HG02938 (cell line): ENCODE data around the gene NMBR.
A peak's percentile ranks its signal among the peaks of the same experiment; 100 is the strongest.
"Not testable (repeated sequence)": the region's sequence is repeated elsewhere in the genome, so short reads cannot be mapped to it uniquely, and the experiment has no call there.

Source experiments
- ATAC-seq: cut with Tn5 transposase; IDR thresholded peaks from one replicate; pipeline ENCODE4 v1.9.1; 2021; ENCODE audit warnings: mild to moderate bottlenecking, moderate library complexity; ENCODE audit not compliant: unreplicated experiment

NMBR gene

DNA sequence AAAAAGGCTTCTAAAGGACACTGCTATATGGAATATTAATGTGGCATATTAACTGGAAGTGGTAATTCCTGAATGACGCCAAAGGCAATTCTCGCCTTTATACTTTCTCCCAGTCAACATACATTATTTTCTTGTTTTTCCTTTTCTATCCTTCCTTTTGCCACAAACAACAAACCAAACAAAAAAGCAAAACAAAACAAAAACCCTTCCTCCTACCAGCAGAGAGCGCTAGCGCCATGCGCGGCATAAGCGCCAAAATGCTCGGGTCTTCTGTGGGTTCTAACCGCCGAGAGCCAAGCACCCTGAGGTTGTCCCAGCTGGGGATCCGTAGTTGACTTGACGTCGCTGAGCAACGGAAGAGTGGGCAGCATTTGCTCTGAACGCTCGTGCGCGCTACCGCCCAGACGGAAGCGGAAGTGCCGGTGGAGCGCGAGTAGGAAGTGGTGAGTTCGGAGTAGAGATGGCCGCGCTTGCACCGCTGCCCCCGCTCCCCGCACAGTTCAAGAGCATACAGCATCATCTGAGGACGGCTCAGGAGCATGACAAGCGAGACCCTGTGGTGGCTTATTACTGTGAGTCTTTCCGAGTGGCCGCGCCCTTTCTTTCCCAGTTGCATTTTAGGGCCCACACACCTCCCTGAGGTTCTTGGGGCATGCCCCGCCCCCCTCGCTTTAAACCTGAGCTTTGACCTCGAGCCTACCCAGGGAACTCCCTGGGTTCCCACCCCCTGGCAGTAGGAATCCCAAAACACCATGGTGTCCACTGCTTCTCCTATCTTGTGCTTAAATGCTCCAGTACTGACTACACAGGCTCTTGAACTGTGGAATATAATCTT lies at the start of gene NMBR, which contains the start of gene VTA1:
TSS of gene NMBR (minus strand) at position 295 of the 835 bp plus-strand sequence. CDS start 58,464 bp downstream, outside the sequence.
TSS of gene VTA1 (plus strand) at position 436 of the 835 bp plus-strand sequence. CDS start at position 461, 25 bp downstream.
- ATAC-seq = peak; percentile 100

DNA sequence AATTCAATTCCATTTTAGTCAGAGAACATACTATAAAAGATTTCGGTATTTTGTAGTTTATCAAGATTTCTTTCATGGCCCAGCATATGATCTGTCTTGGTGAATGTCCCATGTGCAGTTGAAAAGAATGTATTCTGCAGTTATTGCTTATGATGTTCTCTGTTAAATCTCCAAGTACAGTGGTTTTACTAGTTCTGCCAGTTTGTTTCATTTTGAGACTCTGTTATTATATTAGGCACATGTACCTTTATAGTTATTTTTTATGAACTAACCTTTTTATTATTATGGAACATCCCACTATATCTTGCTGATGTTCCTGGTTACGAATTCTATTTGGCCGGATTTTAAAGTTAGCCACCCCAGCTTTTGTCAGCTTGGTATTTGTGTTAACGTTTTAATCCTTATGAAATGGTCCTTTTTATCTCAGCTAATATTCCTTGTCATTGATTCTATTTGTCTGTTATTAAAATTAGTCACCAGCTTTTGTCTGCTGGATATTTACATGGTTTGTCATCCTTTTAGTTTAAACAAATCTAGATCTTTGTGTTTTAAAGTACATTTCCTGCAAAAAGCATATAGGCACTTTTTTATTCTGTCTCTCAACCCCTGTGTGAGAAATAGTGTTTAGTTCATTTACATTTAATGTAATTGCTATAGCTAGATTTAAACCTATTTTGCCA lies 49.1 kb upstream of the NMBR start:
- no peak for ATAC-seq

DNA sequence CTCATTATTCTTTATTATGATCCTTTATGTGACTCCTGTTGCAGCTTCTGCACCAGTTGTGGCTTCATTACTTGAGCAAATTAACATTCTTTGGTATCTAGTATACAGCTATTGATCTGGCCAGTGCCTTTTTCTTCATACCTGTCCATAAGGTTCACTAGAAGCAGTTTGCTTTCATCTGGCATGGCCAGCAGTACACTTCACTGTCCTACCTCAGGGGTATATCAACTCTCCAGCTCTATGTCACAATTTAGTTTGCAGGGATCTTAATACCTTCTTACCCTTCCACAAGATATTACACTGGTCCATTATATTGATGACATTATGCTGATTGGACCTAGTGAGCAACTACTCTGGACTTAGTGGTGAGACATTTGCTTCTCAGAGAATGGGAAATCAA lies 46.7 kb upstream of the NMBR start:
- no peak for ATAC-seq

DNA sequence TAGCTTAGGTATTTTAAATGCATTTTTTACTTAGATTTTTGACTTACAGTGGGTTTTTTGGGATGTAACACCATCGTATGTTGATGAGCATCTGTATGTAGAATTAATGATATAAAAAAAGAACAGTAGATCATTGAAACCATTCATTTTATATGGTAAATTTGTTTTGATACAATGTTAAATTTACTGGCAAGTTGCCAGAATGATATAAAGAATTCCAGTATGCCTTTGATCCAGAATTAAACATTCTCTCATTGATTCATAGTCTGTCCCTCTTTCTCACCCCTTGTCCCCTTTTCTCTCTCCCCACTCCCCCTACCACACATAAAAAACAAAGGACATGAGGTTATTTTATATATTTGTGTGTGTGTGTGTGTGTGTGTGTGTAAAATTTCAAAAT lies 45.4 kb upstream of the NMBR start:
- ATAC-seq = no peak

DNA sequence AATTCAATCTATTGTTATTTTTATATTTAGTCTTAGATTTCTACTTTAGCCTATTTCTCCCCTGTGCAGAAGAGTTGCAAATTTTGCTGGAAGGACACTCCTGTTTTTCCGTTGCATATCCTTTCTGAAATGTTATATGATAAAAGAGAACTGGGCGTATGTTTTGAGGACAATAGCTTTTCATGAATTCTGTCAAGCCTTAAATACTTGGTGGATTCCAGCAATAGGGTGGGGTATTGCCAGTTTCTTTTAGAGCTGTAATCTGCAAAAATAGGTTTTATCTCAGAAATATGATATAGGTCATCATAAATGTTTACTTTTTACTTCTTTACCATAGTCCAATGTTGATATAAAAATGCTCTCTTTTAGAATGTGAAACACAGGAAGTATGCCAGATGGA lies 42.1 kb upstream of the NMBR start:
- no peak for ATAC-seq

DNA sequence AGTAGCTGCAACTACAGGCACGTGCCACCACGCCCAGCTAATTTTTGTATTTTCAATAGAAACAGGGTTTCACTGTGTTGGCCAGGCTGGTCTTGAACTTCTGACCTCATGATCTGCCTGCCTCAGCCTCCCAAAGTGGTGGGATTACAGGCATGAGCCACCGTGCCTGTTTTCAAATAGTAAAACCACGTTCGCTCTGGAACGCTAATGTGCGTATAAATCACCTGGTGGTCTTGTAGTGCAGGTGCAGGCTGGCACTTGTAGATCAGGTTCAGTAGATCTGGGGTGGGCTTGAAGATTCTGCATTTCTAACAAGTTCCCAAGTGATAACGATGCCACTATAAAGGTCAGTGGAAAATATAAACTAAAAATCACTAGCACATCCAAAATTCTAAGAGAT lies 41.4 kb upstream of the NMBR start:
- ATAC-seq = not testable (repeated sequence)

DNA sequence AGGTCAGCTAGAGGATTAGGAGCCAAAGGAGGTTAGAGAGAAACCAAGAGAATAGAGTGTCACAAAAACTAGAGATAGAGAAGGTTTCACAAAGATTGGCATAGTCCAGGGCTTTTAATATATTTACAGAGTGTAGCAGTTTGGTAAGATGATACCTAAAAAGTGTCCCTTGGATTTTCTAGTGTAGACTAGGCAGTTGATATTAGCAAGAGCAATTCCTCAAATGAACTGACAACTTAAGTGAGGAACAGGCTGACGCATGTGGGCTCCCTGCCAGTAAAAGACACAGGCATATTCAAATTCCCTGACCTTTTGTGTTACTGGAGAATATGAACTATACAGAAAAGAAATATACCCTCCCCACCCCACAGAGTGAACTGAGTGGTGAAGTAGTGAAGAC lies 40.3 kb upstream of the NMBR start:
- no peak for ATAC-seq

DNA sequence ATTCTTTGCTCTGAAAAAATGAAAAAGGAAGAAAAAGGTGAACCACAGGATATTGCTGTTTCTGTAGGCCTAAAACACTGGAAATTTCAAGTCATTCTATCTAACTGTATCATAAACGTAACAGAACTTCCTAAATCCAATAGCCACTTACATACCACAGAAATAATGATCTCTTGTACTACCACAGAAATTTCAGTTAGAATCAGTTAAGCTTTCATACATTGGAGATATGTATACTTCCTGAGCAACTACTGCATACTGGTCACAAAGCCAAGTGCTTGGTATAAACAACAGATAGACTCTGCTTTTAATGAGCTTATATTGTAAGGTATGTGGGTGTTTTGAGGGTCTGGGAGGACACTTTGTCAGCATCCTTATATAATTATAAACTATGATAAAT lies 38.7 kb upstream of the NMBR start:
- ATAC-seq = no peak

DNA sequence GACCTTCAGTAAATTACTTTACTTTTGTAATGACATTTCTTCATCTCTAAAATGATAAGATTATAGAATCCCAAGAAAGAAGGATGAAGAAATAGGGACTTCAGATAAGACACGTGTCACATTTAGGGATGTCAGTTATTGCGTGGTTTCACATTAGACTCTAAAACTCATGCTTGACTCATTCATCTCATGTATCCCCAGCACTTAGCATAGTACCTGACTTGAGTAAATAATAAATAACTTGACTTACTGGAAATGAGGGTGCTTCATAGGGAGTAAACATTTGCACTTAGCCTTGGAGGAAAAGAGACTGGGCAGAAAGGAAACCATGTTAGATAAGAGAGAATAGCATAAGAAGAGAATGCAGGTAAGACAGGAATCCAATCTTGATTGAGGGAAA lies 37.4 kb upstream of the NMBR start:
- no peak for ATAC-seq

DNA sequence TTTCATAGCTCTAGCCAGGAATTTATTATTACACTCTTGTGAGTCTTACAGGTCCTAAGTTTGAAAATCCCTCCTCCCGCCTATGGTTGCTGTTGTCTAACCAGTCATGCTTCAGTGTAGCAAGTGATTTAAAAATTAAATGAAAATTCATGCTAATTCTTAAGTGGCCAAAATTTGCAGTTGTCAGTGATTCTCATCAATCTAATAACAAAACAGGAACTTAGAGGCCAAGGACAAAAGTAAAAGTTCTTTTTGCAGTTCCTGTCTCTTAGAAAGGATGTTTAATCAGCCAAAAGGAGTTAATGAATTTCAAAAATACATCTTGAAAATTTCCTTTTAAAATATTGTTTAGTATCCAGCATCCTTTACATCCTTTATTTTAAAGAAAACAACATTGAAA lies 36.4 kb upstream of the NMBR start:
- no peak for ATAC-seq

DNA sequence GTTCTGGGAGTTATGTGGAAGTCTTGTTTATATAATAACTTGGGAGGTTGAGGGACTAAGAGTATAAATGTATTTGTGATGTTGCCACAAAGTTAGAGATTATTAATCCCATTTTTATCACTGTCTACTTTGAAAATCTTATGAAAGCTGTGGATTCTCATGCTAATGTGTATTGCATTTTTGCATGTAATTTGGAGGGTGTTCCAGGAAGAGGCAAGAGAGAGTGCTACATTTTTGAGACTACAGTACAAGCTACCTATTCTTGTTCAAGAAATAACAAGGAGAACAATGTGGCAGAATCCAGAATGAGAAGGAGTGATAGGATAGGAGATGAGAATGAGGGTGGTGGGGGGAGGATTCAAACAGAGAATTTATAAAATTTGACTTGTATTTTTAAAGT lies 35.1 kb upstream of the NMBR start:
- ATAC-seq = no peak

DNA sequence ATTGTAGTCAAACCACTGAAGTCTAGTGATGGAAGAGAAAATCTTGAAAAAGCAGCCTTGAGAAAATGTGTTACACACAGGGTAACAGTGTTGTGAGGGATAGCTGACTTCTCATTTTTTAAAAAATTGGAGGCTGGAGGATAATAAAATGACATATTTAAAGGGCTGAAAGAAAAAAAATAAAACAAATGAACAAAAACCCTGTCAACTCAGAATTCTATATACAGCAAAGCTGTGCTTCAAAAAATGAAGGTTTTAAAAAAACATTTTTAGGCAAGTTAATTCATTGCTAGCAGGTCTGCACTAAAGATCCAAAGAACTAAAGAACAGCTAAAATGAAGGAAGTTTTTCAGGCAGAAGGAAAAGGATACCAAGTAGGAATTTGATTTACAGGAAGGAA lies 31.2 kb upstream of the NMBR start:
- no peak for ATAC-seq

DNA sequence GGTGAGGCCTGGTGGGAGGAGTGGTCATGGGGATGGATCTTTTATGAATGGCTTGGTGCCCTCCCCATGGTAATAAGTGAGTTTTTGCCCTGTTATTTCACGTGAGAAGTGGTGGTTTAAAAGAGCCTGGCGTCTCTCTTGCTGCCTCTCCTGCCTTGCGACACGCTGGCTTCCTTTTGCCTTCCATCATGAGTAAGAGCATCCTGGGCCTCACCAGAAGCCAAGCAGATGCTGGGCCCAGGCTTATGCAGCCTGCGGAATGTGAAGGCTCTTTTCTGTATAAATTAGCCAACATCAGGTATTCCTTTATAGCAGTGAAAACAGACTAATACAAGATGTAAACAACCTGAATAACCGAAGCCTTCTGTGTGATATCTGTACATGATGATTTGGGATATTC lies 27.8 kb upstream of the NMBR start:
- ATAC-seq = no peak

DNA sequence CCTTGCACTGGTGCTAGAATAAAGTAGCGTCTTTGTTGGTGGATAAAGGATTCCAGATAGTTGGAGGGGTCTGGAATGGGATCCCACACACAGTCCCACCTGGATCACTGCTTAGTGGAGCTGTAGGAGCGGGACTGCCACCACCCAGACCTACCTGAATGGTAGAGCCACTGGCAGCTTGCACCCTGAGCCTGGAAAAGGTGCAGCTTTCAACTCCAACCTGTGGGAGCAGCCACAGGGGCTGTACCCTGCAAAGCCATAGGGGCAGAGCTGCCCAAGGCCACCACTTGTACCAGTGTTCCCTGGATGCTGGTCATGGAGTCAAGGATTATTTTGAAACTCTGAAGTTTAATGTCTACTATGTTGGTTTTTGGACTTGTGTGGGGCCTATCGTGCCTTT lies 27.1 kb upstream of the NMBR start:
- no peak for ATAC-seq

DNA sequence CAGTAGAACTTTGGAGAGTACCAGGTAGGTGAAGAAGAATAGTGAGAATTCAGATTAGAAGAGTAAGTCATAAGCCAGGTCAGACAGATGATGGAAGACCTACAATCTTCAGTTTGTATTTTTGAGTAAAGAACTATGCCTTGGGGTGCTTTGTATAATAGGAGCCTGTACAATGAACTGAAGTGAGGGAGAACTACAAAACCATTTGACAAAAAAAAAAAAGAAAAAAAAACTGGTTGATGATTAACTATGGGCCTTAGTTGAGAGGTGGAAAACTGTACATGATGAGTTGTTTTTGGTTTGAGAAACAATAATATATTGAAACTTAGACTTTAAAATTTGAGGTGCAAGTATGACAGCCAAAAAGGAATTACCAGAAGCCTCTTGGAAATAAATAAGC lies 25.8 kb upstream of the NMBR start:
- ATAC-seq = no peak

DNA sequence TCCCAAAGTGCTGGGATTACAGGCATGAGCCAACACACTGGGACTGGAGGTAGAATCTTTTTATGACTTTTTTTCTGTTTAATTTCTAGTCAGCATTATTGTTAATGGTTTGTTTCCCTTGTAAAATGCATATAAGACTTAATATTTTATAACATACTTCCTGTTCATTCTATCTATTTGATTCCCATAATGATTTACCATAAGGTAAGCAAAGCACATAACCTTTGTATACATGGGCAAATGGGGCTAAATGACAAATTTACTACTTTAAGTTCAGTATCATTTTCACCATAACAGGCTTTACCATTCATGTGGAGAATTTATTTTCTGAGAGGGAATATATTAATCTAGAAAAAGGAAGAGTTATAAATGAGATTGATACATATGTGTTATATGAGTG lies 24.4 kb upstream of the NMBR start:
- ATAC-seq = no peak

DNA sequence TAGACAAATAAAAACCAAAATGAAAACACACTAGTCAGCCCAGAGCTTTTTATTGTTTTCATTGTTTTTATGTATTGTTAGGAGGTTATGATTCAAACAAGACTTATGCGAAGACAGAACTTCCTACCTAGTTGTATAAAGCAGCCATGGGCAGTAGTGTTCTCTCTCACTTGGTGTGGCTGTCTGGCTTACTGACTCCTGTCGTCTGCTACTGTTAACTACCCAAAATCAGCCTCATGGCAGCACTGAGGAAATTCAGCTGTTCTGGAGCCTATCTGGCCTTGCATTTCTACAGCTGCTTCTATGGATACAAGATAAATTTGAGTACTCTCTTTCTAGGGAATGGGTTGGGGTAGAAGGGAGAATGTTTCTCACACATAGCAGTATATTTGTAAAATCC lies 20.6 kb upstream of the NMBR start:
- ATAC-seq = no peak

DNA sequence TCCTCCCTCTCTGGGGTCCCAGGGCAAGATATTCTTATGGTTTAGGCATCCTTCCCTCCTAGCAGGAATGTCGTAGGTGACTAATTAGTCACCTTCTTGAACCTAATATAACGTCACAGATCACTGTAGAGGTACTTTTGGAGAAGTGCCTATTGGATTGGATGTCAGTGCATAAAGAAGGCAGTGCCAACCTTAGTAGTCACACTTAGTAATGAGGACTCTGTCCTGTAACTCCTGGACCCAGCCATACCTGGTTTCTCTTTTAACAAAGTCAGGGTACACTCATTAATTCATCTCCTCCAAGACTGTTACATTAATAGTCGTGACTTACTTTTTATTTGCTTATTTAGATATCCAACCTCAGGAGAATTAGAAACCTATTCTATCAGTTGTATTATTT lies 20.1 kb upstream of the NMBR start:
- ATAC-seq = no peak

DNA sequence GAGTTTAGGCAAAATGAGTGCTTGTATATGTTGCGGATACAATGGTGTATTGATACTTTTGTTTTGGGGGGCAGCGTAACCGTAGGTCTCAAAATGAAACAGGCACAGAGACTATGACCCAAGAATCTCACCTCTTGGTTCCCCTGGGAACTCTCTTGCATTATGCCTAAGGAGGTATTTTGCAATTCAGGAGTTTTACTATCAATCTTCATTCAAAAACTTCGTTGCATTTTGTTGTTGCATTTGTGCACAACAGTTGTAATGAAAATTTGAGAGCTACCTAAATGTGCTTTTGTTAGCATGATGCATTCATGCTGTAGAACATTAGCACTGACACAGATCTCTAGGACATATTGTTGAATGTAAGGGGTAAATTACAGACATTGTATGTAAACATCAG lies 18.3 kb upstream of the NMBR start:
- ATAC-seq = no peak

DNA sequence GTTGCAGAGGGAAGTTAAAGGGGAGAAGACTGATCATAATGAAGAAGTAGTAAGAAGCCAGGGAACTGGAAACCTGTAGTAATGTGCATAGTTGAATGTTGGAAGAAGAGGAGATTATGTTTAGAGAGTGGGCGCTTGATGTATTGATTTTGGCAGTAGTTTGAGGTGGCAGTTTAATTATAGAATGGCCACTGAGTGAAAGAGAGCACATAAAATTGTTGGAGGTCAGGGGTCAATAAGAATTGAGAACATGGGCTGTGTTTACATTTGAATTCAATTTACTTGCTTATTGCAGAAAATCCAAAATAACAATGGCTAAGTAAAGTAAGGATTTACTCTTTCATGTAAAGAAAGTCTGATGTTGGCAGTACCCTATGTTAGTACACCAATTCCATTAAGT lies 15.9 kb upstream of the NMBR start:
- no peak for ATAC-seq

DNA sequence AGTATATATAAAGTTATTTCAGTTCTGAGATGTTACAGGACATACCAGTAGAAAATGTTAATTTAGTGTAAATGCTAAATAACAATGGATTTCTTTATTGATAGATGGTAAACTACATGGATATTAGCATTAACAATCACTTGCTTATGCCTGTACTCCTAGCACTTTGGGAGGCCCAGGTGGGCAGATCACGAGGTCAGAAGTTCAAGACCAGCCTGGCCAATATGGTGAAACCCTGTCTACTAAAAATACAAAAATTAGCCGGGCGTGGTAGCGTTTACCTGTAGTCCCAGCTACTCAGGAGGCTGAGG lies 9.8 kb upstream of the NMBR start:
- not testable (repeated sequence) for ATAC-seq

DNA sequence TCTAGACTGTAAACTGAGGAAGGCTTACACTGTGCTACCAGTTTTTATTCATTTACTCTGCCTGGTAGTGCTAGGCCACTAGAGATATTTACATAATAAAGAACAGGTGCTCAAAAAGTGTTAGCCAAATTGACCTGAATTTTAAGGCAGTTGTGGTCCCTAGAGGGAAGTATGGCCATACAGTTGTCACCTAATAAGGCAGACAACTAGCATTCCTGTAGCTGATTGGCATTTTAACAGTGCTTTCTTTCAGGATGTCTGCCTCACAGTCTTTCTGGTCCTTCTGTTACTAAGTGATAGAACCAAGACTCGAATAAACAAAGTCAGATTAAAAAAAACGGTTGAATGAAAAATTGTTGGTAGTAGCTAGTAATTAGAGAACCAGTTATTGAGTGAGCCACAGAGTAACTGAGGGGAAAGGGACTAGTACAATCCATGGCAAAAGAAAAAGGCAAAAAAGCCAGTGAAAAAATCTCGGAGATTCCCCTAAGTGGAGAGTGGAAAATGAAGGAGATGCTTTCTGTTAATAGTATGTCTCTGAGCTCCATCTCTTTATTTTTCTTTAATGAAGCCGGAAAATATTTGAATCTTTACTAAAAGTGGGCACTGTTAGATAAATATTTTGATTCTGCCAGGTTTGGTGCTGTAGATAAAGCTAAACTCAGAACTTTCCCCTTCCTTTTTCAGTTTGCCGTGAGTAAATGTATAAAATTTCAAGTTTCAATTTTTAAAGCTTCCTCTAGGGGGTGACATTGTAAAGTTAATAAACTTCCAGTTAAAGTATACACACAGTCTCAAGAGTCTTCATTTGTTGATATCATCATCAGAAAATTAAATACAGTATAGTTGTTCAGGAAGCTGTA lies 9.2 kb upstream of the NMBR start:
- ATAC-seq = peak; percentile 67
